Fibroblast of peridontal ligament (primary cell): ENCODE measurements around the gene GCNT2.
"Not testable (repeated sequence)": the region's sequence is repeated elsewhere in the genome, so short reads cannot be mapped to it uniquely, and the experiment has no call there.

Experiments used
- DNase-seq: peaks from one replicate; pipeline ENCODE4 v3.0.0-alpha.2; 2010; ENCODE audit errors: extremely low read depth

Gene GCNT2

DNA sequence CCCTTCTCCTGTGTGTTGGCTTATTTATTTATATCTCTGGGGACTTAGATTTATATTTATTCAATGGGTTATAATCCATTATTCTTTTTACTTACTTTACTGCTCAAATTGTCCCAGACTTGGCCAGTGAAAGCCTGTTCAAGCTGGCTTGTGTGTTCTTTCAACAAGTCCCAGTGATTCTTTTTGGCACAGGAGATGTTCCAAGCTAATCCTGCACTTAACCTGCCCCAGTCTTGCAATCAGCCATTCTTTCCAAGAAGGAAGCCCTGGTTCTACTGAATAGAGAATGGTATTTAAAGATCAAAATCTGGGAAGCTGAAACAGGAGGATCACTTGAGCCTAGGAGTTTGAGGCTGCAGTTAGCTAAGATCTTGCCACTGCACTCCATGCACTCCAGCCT, 26.7 kb downstream of the GCNT2 start:
- no peak for DNase-seq

- DNase-seq = no peak
These were observed 29.6 kb downstream of the GCNT2 start for GRCh38 chr6:10550764-10551163.

DNA sequence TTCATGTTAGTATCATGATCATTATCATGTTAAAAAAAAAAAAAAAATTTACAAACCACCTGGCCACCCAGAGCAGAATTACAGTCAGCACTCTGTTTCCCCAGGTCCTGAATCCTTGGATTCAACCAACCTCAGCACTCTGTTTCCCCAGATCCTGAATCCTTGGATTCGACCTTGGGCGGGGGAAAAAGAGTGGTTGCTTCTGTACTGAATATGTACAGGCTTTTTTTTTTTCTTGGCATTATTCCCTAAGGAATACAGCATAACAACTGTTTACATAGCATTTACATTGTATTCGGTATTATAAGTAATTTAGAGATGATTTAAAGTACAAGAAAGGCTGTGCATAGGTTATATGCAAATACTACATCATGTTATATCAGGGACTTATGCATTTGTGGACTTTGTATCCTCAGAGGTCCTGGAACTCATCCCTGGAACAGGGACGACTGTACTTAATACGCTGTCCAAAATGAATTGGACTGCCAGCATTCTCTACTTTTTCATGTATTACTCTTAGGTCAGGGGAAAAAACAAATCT, 31.2 kb downstream of the GCNT2 start:
- DNase-seq = no peak

DNA sequence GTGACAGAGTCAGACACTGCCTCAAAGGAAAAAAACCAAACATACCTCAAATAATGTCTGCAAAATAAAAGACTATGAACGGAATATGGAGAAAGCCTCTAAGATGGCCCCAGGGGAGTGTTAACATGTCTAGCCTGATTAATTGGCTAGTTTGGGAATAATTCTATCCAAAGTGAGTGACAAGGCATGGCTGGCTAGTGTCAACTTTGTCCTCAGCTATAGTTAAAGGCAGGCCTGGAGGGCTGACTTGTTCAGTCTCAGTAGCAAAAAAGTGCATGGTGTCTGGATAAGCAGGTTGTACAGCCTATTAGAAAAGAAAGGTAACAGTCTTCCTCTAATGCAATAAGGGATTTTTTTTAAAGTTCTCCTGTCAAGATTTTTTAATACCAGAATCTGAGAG, 32.7 kb downstream of the GCNT2 start:
- no peak for DNase-seq

GRCh38 chr6:10554826-10555225, 33.7 kb downstream of the GCNT2 start:
- DNase-seq = no peak

GRCh38 chr6:10555625-10556309, 34.6 kb downstream of the GCNT2 start:
- no peak for DNase-seq

GRCh38 chr6:10556589-10556988, 35.4 kb downstream of the GCNT2 start:
- no peak for DNase-seq

- no peak for DNase-seq
These were observed 35.8 kb downstream of the GCNT2 start for GRCh38 chr6:10556992-10557391.

DNA sequence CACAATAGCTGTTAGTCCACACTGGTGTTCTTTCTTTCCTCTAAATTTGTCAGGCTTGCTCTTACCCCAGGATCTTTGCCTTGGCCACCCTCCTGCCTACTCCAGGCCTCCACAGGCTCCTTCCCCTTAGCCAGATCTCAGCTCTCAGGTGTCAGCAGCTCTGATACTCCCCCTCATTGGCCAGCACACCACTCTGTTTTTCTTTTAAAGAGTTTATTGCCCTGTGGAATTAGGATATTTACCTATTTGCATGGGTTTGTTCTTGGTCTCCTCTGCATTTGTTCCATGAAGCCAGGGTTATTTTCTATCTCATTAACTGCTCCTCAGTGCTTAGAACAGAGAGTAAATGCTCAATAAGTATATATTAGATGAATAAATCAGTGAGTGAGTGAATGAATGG, 36.8 kb downstream of the GCNT2 start:
- DNase-seq = no peak

DNA sequence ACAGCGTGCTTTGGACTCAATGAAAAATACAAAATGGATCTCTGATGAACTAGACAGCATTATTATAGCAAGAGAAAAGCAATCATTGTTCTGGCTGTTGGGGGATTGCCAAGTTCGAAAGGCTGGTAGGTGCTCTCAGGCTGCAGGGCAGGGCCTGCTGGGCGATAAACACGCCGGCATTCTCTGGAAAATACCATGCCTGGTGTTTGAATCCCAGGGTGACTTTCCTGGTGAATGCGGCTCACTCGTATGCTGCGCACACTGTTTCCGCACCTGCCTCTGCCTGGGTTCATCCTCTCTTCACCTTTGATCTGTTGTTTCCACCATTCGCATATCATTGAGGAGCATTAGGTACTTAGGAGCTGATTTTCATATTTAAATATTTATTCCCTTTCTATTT, 37.4 kb downstream of the GCNT2 start:
- no peak for DNase-seq

DNA sequence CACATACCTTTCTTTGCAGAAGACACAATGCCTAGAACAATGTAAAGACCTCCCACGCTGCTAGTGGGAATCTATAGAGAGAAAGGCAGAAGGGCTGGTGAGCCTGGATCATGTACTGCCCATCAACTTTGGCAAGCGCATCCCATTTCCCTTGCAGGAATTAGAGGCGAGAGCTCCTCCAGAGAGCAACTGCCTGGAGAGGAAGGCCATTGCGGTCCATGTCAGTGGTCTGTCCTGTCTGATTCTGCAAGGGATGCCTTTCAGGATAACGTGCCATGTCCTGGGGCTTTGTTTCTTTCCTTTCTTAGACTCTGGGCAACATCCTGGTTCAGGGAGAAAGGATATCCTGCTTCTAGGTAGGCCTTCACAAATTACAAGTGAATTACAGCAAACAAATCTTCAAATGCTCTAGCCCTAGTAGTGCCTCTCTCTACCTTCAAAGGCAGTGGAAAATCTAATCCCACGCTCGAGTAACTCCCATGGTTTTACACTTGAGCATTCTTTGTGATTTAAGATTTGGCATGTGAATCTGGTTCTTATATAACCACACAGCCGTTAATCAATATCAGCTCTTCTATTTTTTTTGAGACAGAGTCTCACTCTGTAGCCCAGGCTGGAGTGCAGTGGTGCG, 38.5 kb downstream of the GCNT2 start:
- DNase-seq = no peak

DNA sequence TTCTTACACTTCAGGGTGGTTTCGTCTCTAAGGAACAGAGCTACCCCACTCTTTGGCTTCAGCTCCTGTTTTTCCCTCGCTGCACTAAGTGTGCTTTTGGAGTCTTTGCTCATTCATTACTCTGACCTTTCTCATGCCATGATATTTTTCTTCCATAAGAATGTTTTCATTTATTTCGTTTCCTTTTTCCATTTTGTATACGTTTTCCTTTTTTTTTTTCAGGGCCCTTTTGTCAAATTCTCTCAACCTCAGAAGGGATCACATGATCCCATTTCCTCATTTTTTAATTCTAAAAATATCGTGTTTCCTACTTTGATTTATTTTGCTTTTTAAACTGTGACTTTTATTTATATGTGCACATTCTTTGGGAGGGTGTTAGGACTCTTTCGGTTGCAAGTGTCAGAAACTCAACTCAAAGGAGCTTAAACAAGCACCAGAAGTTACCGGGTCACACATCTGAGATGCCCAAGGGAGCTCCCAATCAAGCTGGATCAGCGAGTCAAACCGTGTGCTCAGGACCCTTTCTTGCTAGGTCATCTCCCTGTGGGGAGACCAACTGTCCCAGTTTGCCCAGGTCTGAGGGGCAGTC, 40.6 kb downstream of the GCNT2 start:
- no peak for DNase-seq

DNA sequence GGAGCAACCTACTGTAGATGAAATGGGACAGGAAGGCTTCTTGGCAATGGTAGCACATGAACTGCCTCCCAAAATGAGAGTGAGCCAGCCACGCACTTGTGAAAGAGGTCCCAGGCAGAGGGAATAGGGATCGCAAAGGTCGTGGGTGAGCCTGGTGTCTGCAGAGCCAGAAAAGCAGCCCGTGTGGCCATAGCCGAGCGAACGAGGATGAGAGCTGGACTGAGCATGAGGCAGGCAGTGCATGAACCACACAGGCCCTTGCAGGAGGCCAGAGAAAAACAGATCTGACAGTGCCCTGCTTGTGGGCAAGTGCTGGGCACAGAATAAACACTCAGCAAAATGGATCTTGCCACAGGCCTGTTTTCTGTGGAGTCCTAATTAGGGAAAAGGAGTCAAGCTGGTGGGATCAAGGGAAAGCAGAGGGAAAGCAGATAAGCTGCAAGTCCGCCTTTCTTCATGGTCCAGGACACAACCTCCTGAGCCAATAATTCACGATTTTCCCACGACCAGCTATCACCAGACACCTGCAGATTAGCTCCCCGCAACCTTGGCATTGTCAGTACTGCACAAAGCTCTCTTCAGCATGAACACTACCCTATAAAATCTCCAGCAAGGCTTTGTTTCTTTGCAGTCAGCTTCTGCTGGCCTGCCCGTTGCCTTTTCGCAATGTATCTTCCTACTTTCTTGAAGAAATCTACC, 44.0 kb downstream of the GCNT2 start:
- DNase-seq = no peak

DNA sequence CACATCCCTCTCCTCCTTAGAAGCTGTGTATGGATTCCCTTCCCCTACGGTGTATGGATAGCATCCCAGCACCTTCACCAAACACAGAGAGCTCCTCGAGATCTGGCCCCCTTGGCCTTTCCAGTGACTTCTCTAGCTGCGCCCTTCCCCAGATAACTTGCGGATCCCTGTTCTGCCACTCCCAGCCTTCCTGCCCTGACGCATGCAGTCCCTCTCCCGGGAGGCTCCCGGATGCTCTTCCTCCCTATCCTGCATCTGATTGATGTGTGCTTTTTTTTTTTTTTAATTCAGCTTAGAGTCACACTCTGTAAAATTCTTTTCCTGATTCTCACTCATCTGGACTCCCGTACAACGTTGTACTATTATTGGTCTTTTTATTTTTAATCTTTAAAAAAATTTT, 44.8 kb downstream of the GCNT2 start:
- no peak for DNase-seq

GRCh38 chr6:10567256-10568026, 46.3 kb downstream of the GCNT2 start:
- no peak for DNase-seq

DNA sequence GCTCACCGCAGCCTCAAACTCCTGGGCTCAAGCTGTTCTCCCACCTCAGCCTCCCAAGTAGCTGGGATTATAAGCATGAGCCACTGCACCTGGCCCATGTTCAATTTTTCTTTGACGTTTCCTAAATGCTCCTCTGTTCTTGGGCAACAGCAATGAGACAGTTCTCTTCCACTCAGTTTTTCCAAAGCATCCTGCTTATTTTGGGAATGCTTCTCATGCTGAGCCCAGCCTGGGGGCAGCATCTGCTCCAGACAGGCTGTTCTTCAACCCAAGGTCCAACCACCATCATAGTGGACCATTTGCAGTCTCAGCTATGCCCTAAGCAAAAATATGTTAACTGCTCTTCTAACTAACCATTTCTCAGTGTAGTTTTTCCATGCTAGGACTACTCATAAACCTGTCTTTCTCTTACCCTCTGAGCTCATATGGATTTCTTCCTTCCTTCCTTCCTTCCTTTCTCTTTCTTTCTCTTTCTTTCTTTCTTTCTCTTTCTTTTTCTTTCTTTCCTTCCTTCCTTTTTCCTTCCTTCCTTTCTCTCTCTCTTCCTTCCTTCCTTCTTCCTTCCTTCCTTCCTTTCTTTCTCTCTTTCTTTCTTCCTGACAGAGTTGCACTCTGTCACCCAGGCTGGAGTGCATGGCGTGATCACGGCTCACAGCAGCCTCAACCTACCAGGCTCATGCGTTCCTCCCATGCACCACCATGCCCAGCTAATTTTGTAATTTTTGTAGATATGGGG, 48.4 kb downstream of the GCNT2 start:
- DNase-seq = no peak

DNA sequence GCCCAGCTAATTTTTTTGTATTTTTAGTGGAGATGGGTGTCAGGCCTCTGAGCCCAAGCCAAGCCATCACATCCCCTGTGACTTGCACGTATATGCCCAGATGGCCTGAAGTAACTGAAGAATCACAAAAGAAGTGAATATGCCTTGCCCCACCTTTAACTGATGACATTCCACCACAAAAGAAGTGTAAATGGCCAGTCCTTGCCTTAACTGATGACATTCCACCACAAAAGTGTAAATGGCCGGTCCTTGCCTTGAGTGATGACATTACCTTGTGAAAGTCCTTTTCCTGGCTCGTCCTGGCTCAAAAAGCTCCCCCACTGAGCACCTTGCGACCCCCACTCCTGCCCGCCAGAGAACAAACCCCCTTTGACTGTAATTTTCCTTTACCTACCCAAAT, 54.4 kb downstream of the GCNT2 start:
- DNase-seq = not testable (repeated sequence)

GRCh38 chr6:10576226-10576625, 55.1 kb downstream of the GCNT2 start:
- DNase-seq = no peak

GRCh38 chr6:10577112-10577511, 56.0 kb downstream of the GCNT2 start:
- no peak for DNase-seq

GRCh38 chr6:10578723-10579122, 57.6 kb downstream of the GCNT2 start:
- DNase-seq = no peak

GRCh38 chr6:10579803-10580202, 58.7 kb downstream of the GCNT2 start:
- no peak for DNase-seq
